GM13976 (cell line): ENCODE measurements around the gene PRPF40A.

Source experiments
- DNase-seq: peaks from one replicate; pipeline ENCODE4 v3.0.0; 2012; ENCODE audit warnings: low spot score
- CTCF ChIP-seq: IDR thresholded peaks from 2 replicates; pipeline ENCODE4 v1.5.1; 2012; ENCODE audit warnings: borderline replicate concordance, mild to moderate bottlenecking; ENCODE audit not compliant: insufficient read depth; ENCODE audit errors: extremely low read depth, missing control alignments, control extremely low read depth
- in situ Hi-C: fragments of 300-500 bp; cut with MboI; formaldehyde crosslinking; loops from one replicate; pipeline ENCODE4 v1.12.0; 2022; ENCODE audit warnings: low sequenced_read_pairs, mixed read lengths, inconsistent platforms; ENCODE audit not compliant: unreplicated experiment

PRPF40A gene

GRCh38 chr2:152716805-152717227, 445 bp downstream of the PRPF40A start:
- TF ChIP-seq CTCF = no peak
- in situ Hi-C loops = no loop called here
- DNase-seq = no peak

GRCh38 chr2:152715854-152716428, 1.3 kb downstream of the PRPF40A start:
- in situ Hi-C loops = no loop called here
- TF ChIP-seq CTCF = peak; percentile 49
- DNase-seq = no peak

GRCh38 chr2:152715112-152715511, 2.1 kb downstream of the PRPF40A start:
- in situ Hi-C loops = no loop called here
- DNase-seq = no peak
- TF ChIP-seq CTCF = no peak

- in situ Hi-C loops = no loop called here
- no peak for TF ChIP-seq CTCF
- no peak for DNase-seq
Measured at GRCh38 chr2:152710713-152711112, 6.5 kb downstream of the PRPF40A start.

GRCh38 chr2:152708742-152709141, 8.5 kb downstream of the PRPF40A start:
- no peak for DNase-seq
- no peak for TF ChIP-seq CTCF
- in situ Hi-C loops = no loop called here

- DNase-seq = no peak
- TF ChIP-seq CTCF = no peak
- in situ Hi-C loops = no loop called here
Measured at GRCh38 chr2:152706477-152707021, 10.7 kb downstream of the PRPF40A start.
